Stomach (tissue), 9 donors: ENCODE measurements around the gene SPINT2. TPM values are rescaled to one million over a fixed set of nuclear protein-coding genes. Genes with fewer than 3 reads are reported as not detected.

Experiments used
- DNase-seq, 2 donors: peaks; one replicate each; pipeline versions ENCODE4 v3.0.0 to v3.0.0-alpha.2; 2013 to 2019
- H3K27ac ChIP-seq, 5 donors: fragments of 200-600 bp in 4 of 5; sonication (generic) in 4 of 5; one replicate each; pipeline ENCODE4 v1.5.1; 2013 to 2019; ENCODE audit warnings: mild to moderate bottlenecking in 1 of 5, moderate library complexity in 1 of 5
- H3K27me3 ChIP-seq, 3 donors: fragments of 200-600 bp; sonication (generic); one replicate each; pipeline ENCODE4 v1.5.1; 2017 to 2019; ENCODE audit warnings: mixed run types in 1 of 3
- H3K36me3 ChIP-seq, 4 donors: fragments of 200-600 bp; sonication (generic); 1 replicate in 3 of 4; 2 replicates in 1 of 4; pipeline ENCODE4 v1.5.1; 2016 to 2019
- H3K4me1 ChIP-seq, 4 donors: fragments of 200-600 bp; sonication (generic); one replicate each; pipeline ENCODE4 v1.5.1; 2016 to 2019
- H3K4me3 ChIP-seq, 4 donors: fragments of 200-600 bp; sonication (generic) in 3 of 4; one replicate each; pipeline ENCODE4 v1.5.1; 2016 to 2019; ENCODE audit warnings: mild to moderate bottlenecking in 1 of 4
- H3K9me3 ChIP-seq, 4 donors: fragments of 200-600 bp; sonication (generic); one replicate each; pipeline ENCODE4 v1.5.1; 2016 to 2019
- CTCF ChIP-seq, 7 experiments: fragments of 450-650 bp in 4 of 7; fragments of 200-600 bp in 3 of 7; sonication (generic) in 3 of 7; IDR thresholded peaks; one replicate each; pipeline ENCODE4 v1.5.1; 2016 to 2019; ENCODE audit warnings: antibody characterized with exemption in 7 of 7, control low read depth in 2 of 7, mild to moderate bottlenecking in 1 of 7
- EP300 ChIP-seq: sonication (generic); formaldehyde crosslinking; IDR thresholded peaks from one replicate; pipeline ENCODE4 v1.6.1; 2017; ENCODE audit warnings: antibody characterized with exemption
- POLR2A ChIP-seq, 4 donors: fragments of 450-650 bp; IDR thresholded peaks; one replicate each; pipeline ENCODE4 v1.6.1; 2016; ENCODE audit warnings: antibody characterized with exemption in 4 of 4, control low read depth in 2 of 4, mild to moderate bottlenecking in 1 of 4, moderate library complexity in 1 of 4
- POLR2AphosphoS5 ChIP-seq, 3 donors: sonication (generic); formaldehyde crosslinking; IDR thresholded peaks; one replicate each; pipeline ENCODE4 v1.6.1; 2016; ENCODE audit warnings: antibody characterized with exemption in 3 of 3
- WGBS, 5 donors: extraction: QIAGEN DNeasy Blood & Tissue Kit in 3 of 5; methylation state at CpG; one replicate each; pipeline versions ENCODE4 v1.1.5 to v1.1.7; 2013 to 2018; 5-methylcytosine and 5-hydroxymethylcytosine counted together
- intact Hi-C: fragments of 100-400 bp; cut with DNase I; formaldehyde crosslinking; loops from one replicate; pipeline ENCODE4 v1.15.1; 2023; ENCODE audit warnings: low total_unique reads
- polyA plus RNA-seq, 3 donors: library from polyadenylated mRNA; stranded (reverse); fragments of 200-250 nt; gene quantifications; one replicate each; pipeline ENCODE4 v1.2.3, GENCODE V29; 2013
- total RNA-seq, 5 donors: library from RNA; depleted of rRNA; stranded (reverse); fragments of >200 nt; gene quantifications; one replicate each; pipeline versions ENCODE4 v1.1.0 to v1.2.3, GENCODE V29; 2014 to 2016
- donor health status: healthy with polysubstance abuse.
- donor health status: Bipolar disorder and iron deficiency.
- donor health status: healthy.

SPINT2 gene
- total and polyA plus RNA-seq, 8 donors: 29.8 to 1,508 (median 220) TPM

- no peaks in the 10 kb centered on the region for H3K9me3 ChIP-seq
- H3K4me1 ChIP-seq: peaks cover 4 to 28% (median 18%) of the 10 kb centered on the region in 4 donors
- peaks cover 0 to 51% (median 44%) of the 10 kb centered on the region in 4 donors for H3K36me3 ChIP-seq
- intact Hi-C loops: no loop called here
- WGBS, 5 donors: 28 to 60% (median 40%) methylated on average over 6 to 27 of the region's 27 CpGs
- peak overlapping the region; percentile 26 to 46 (median 32) for H3K4me3 ChIP-seq
- H3K27me3 ChIP-seq: no peaks in the 10 kb centered on the region
- TF ChIP-seq EP300 (no peak), CTCF (IDR thresholded peaks at IDR 0.05) (no peak), POLR2A (IDR thresholded peaks at IDR 0.05) (no peak), POLR2AphosphoS5 (IDR thresholded peaks at IDR 0.05) (no peak)
- no peak for DNase-seq
- H3K27ac ChIP-seq: peak overlapping the region; percentile 83 to 94 (median 86)
Measured at GRCh38 chr19:38304352-38304865, 40.0 kb downstream of the SPINT2 start.

GRCh38 chr19:38304866-38305429 lies 40.6 kb downstream of the SPINT2 start:
- TF ChIP-seq CTCF (IDR thresholded peaks at IDR 0.05) (no peak), POLR2A (IDR thresholded peaks at IDR 0.05) (peak in 1 of 4 donors; percentile 81), EP300 (no peak), POLR2AphosphoS5 (IDR thresholded peaks at IDR 0.05) (peak; percentile 37 to 92 (median 92))
- H3K4me1 ChIP-seq: peaks cover 4 to 23% (median 16%) of the 10 kb centered on the region in 4 donors
- H3K27ac ChIP-seq: peak overlapping the region; percentile 83 to 94 (median 86)
- H3K4me3 ChIP-seq: peak overlapping the region; percentile 31 to 46 (median 32)
- 21 to 55% (median 32%) methylated on average over 15 to 29 of the region's 29 CpGs for WGBS, 5 donors
- H3K9me3 ChIP-seq: no peaks in the 10 kb centered on the region
- DNase-seq: peak; percentile 93 to 97
- intact Hi-C loops: no loop called here
- peaks cover 0 to 52% (median 47%) of the 10 kb centered on the region in 4 donors for H3K36me3 ChIP-seq
- H3K27me3 ChIP-seq: no peaks in the 10 kb centered on the region

GRCh38 chr19:38306236-38306635 lies 41.9 kb downstream of the SPINT2 start:
- H3K36me3 ChIP-seq: peaks cover 0 to 53% (median 48%) of the 10 kb centered on the region in 4 donors
- no peak for DNase-seq
- 89 to 96% (median 93%) methylated on average over 3 of the region's 3 CpGs for WGBS, 5 donors
- H3K27ac ChIP-seq: no peak overlapping the region
- TF ChIP-seq EP300: no peak
- no peak for TF ChIP-seq POLR2A (IDR thresholded peaks at IDR 0.05)
- TF ChIP-seq CTCF (IDR thresholded peaks at IDR 0.05): no peak
- no peak for TF ChIP-seq POLR2AphosphoS5 (IDR thresholded peaks at IDR 0.05)
- peaks cover 4 to 21% (median 12%) of the 10 kb centered on the region in 4 donors for H3K4me1 ChIP-seq
- H3K27me3 ChIP-seq: no peaks in the 10 kb centered on the region
- H3K9me3 ChIP-seq: no peaks in the 10 kb centered on the region
- no peak overlapping the region for H3K4me3 ChIP-seq
- intact Hi-C loops: no loop called here

- intact Hi-C loops: no loop called here
- 92 to 100% (median 98%) methylated on average over 1 to 4 of the region's 4 CpGs for WGBS, 5 donors
- H3K36me3 ChIP-seq: peaks cover 0 to 53% (median 48%) of the 10 kb centered on the region in 4 donors
Measured at GRCh38 chr19:38307076-38307475, 42.7 kb downstream of the SPINT2 start.

More at GRCh38 chr19:38307076-38307475, 42.7 kb downstream of the SPINT2 start:
- Histone ChIP-seq H3K9me3 (no peaks in the 10 kb centered on the region), H3K4me1 (peaks cover 4 to 21% (median 12%) of the 10 kb centered on the region in 4 donors), H3K27ac (no peak overlapping the region), H3K27me3 (no peaks in the 10 kb centered on the region), H3K4me3 (no peak overlapping the region)
- no peak for TF ChIP-seq POLR2A (IDR thresholded peaks at IDR 0.05)
- no peak for TF ChIP-seq CTCF (IDR thresholded peaks at IDR 0.05)
- TF ChIP-seq EP300: no peak
- no peak for TF ChIP-seq POLR2AphosphoS5 (IDR thresholded peaks at IDR 0.05)
- no peak for DNase-seq
